Activated CD8-positive, alpha-beta memory T cell treated with anti-CD3 and anti-CD28 coated beads, Interleukin-2, amount 50 U/mL, for 48 hours (primary cell): ENCODE data around the gene KLHL3.
"Not testable (repeated sequence)": the region's sequence is repeated elsewhere in the genome, so short reads cannot be mapped to it uniquely, and the experiment has no call there.

ENCODE experiments used
- DNase-seq: peaks from one replicate; pipeline ENCODE4 v3.0.0-alpha.2; 2020

KLHL3 gene

GRCh38 chr5:137666461-137666850 lies 69.4 kb downstream of the KLHL3 start:
- DNase-seq: no peak

- peak; percentile 58 for DNase-seq
Measured at GRCh38 chr5:137665678-137666460, 70.0 kb downstream of the KLHL3 start.

- peak; percentile 71 for DNase-seq
Measured at GRCh38 chr5:137660349-137660817, 75.5 kb downstream of the KLHL3 start.

GRCh38 chr5:137659209-137659608 lies 76.7 kb downstream of the KLHL3 start:
- DNase-seq: no peak

- DNase-seq: no peak
Measured at GRCh38 chr5:137658324-137658723, 77.6 kb downstream of the KLHL3 start.

- DNase-seq: no peak
Measured at GRCh38 chr5:137657073-137657472, 78.8 kb downstream of the KLHL3 start.

- no peak for DNase-seq
Measured at GRCh38 chr5:137656558-137656957, 79.3 kb downstream of the KLHL3 start.

GRCh38 chr5:137651022-137651421 lies 84.9 kb downstream of the KLHL3 start:
- no peak for DNase-seq

GRCh38 chr5:137649228-137649935 lies 86.5 kb downstream of the KLHL3 start:
- DNase-seq: no peak

GRCh38 chr5:137648361-137648760 lies 87.5 kb downstream of the KLHL3 start:
- no peak for DNase-seq

- no peak for DNase-seq
Measured at GRCh38 chr5:137647401-137647800, 88.5 kb downstream of the KLHL3 start.

- no peak for DNase-seq
Measured at GRCh38 chr5:137646761-137647160, 89.1 kb downstream of the KLHL3 start.

GRCh38 chr5:137643081-137643480 lies 92.8 kb downstream of the KLHL3 start:
- DNase-seq: not testable (repeated sequence)

GRCh38 chr5:137642091-137642490 lies 93.8 kb downstream of the KLHL3 start:
- no peak for DNase-seq

GRCh38 chr5:137641148-137641547 lies 94.7 kb downstream of the KLHL3 start:
- DNase-seq: no peak

GRCh38 chr5:137639645-137640044 lies 96.2 kb downstream of the KLHL3 start:
- no peak for DNase-seq

- no peak for DNase-seq
Measured at GRCh38 chr5:137638841-137639240, 97.0 kb downstream of the KLHL3 start.

GRCh38 chr5:137636830-137637714 lies 98.8 kb downstream of the KLHL3 start:
- DNase-seq: no peak

- DNase-seq: no peak
Measured at GRCh38 chr5:137636099-137636498, 99.8 kb downstream of the KLHL3 start.

- DNase-seq: no peak
Measured at GRCh38 chr5:137635521-137635921, 100.4 kb downstream of the KLHL3 start.

GRCh38 chr5:137633896-137634295 lies 102.0 kb downstream of the KLHL3 start:
- DNase-seq: no peak

GRCh38 chr5:137632716-137633115 lies 103.2 kb downstream of the KLHL3 start:
- no peak for DNase-seq

- DNase-seq: no peak
Measured at GRCh38 chr5:137631453-137631852, 104.4 kb downstream of the KLHL3 start.
